ENCODE data around the gene KRT15. TPM values are rescaled to one million over a fixed set of nuclear protein-coding genes. Genes with fewer than 3 reads are reported as not detected.

The KRT15 gene
- polyA plus RNA-seq, 3 donors: 0.03 TPM; not detected in 2

- no peak overlapping the region for H3K9ac ChIP-seq (ENCODE audit: insufficient read depth, low read length, poor library complexity, severe bottlenecking)
- H3K4me3 ChIP-seq (replicated peaks in 1 of 3; ENCODE audit: low read depth in 2 of 3, low read length in 3 of 3): no peak overlapping the region
- no peaks in the 10 kb centered on the region for H3K79me2 ChIP-seq (ENCODE audit: insufficient read depth, low read length)
- no peaks in the 10 kb centered on the region for H3K9me3 ChIP-seq (replicated peaks in 1 of 2; ENCODE audit: control insufficient read depth in 1 of 2, insufficient read depth in 1 of 2, low read length in 2 of 2)
- intact Hi-C loops (cut with micrococcal nuclease): loop anchor here in 1 of 2 donors (5.0 kb wide), 1 partner anchor 61 kb away; no protein-coding TSS in a partner anchor
- Mint-ChIP-seq H3K27ac (no peak overlapping the region), H3K27me3 (ENCODE audit: low read depth in 3 of 3) (peaks cover 2 to 7% (median 6%) of the 10 kb centered on the region in 3 donors), H3K4me1 (peaks cover 25% of the 10 kb centered on the region), H3K36me3 (no peaks in the 10 kb centered on the region), H3K9me3 (no peaks in the 10 kb centered on the region), H3K4me3 (no peak overlapping the region)
- H3K4me2 ChIP-seq (replicated peaks; ENCODE audit: extremely low read depth, low read length, poor library complexity, severe bottlenecking): no peak overlapping the region
- no peaks in the 10 kb centered on the region for H3K27me3 ChIP-seq (ENCODE audit: control insufficient read depth in 2 of 2, insufficient read depth in 2 of 2, low read length in 2 of 2)
- no peaks in the 10 kb centered on the region for H3K36me3 ChIP-seq (replicated peaks in 1 of 2; ENCODE audit: control insufficient read depth in 1 of 2, insufficient read depth in 2 of 2, low read length in 2 of 2)
- H2AFZ ChIP-seq (ENCODE audit: insufficient read depth, low read depth, low read length, poor library complexity, severe bottlenecking): no peak overlapping the region
- no peak for DNase-seq
- WGBS (ENCODE audit: insufficient coverage): 89% methylated on average over 13 of the region's 13 CpGs
- H3K27ac ChIP-seq (ENCODE audit: low read depth in 1 of 2, low read length in 2 of 2): no peak overlapping the region
- TF ChIP-seq CTCF (IDR thresholded peaks at IDR 0.05): no peak
- H3K4me1 ChIP-seq (ENCODE audit: control insufficient read depth in 1 of 2, insufficient read depth in 2 of 2, low read length in 2 of 2): peaks cover 24 to 28% of the 10 kb centered on the region in 2 donors
- H4K20me1 ChIP-seq (ENCODE audit: insufficient read depth, low read length): no peaks in the 10 kb centered on the region
Measured at GRCh38 chr17:41486316-41486715, 32.4 kb downstream of the KRT15 start.

- Histone ChIP-seq H3K4me1 (ENCODE audit: control insufficient read depth in 1 of 2, insufficient read depth in 2 of 2, low read length in 2 of 2) (peaks cover 14 to 21% of the 10 kb centered on the region in 2 donors), H3K27me3 (ENCODE audit: control insufficient read depth in 2 of 2, insufficient read depth in 2 of 2, low read length in 2 of 2) (no peaks in the 10 kb centered on the region), H3K79me2 (ENCODE audit: insufficient read depth, low read length) (no peaks in the 10 kb centered on the region), H3K4me2 (replicated peaks; ENCODE audit: extremely low read depth, low read length, poor library complexity, severe bottlenecking) (no peak overlapping the region), H3K4me3 (replicated peaks in 1 of 3; ENCODE audit: low read depth in 2 of 3, low read length in 3 of 3) (no peak overlapping the region), H3K27ac (ENCODE audit: low read depth in 1 of 2, low read length in 2 of 2) (no peak overlapping the region), H3K9me3 (replicated peaks in 1 of 2; ENCODE audit: control insufficient read depth in 1 of 2, insufficient read depth in 1 of 2, low read length in 2 of 2) (no peaks in the 10 kb centered on the region), H3K9ac (ENCODE audit: insufficient read depth, low read length, poor library complexity, severe bottlenecking) (no peak overlapping the region), H2AFZ (ENCODE audit: insufficient read depth, low read depth, low read length, poor library complexity, severe bottlenecking) (no peak overlapping the region), H3K36me3 (replicated peaks in 1 of 2; ENCODE audit: control insufficient read depth in 1 of 2, insufficient read depth in 2 of 2, low read length in 2 of 2) (no peaks in the 10 kb centered on the region), H4K20me1 (ENCODE audit: insufficient read depth, low read length) (no peaks in the 10 kb centered on the region)
- Mint-ChIP-seq H3K4me1 (peaks cover 18% of the 10 kb centered on the region), H3K27ac (no peak overlapping the region), H3K27me3 (ENCODE audit: low read depth in 3 of 3) (peaks cover 2 to 7% (median 6%) of the 10 kb centered on the region in 3 donors), H3K36me3 (no peaks in the 10 kb centered on the region), H3K9me3 (no peaks in the 10 kb centered on the region), H3K4me3 (peak overlapping the region in 1 of 2 donors; percentile 13)
- intact Hi-C loops (cut with micrococcal nuclease): loop anchor here in 1 of 2 donors (5.0 kb wide), 1 partner anchor 62 kb away; no protein-coding TSS in a partner anchor
- TF ChIP-seq CTCF (IDR thresholded peaks at IDR 0.05): no peak
- WGBS (ENCODE audit: insufficient coverage): 91% methylated on average over 8 of the region's 8 CpGs
- DNase-seq: no peak
Measured at GRCh38 chr17:41484920-41485904, 33.5 kb downstream of the KRT15 start.
